Measurements from ENCODE around the gene SCYGR1. TPM values are rescaled to one million over a fixed set of nuclear protein-coding genes. Genes with fewer than 3 reads are reported as not detected.
"Not testable (repeated sequence)": the region's sequence is repeated elsewhere in the genome, so short reads cannot be mapped to it uniquely, and the experiment has no call there.

SCYGR1 gene
- polyA plus RNA-seq (2013, experiment 1 of 2; ENCODE audit: insufficient read length): not detected
- not detected for polyA plus RNA-seq (2013, experiment 2 of 2; ENCODE audit: insufficient read length)

- DNase-seq: not testable (repeated sequence)
Measured at GRCh38 chr2:227387583-227387982, at the start of gene SCYGR1. Gene SCYGR1 (minus strand): TSS chr2:227387949. CDS start chr2:227387949, 0 bp downstream.

GRCh38 chr2:227436436-227437174 lies 48.9 kb upstream of the SCYGR1 start:
- DNase-seq: no peak

DNA sequence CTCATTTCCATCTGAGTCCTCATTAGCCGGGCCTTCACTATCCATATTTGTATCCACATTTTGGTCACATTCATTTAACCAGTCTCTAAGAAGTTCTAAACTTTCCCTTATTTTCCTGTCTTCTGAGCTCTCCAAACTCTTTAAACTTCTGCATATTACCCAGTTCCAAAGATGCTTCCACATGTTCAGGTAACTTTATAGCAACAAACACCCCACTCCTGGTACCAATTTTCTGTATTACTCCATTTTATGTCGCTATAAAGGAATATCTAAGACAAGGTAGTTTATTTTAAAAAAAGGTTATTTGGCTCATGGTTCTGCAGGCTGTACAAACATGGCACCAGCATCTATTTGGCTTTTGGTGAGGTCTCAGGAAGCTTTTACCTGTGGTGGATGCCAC lies 45.4 kb upstream of the SCYGR1 start:
- no peak for DNase-seq

- no peak for DNase-seq
Measured at GRCh38 chr2:227430639-227431038, 42.9 kb upstream of the SCYGR1 start.

- no peak for DNase-seq
Measured at GRCh38 chr2:227428731-227429285, 41.1 kb upstream of the SCYGR1 start.

DNA sequence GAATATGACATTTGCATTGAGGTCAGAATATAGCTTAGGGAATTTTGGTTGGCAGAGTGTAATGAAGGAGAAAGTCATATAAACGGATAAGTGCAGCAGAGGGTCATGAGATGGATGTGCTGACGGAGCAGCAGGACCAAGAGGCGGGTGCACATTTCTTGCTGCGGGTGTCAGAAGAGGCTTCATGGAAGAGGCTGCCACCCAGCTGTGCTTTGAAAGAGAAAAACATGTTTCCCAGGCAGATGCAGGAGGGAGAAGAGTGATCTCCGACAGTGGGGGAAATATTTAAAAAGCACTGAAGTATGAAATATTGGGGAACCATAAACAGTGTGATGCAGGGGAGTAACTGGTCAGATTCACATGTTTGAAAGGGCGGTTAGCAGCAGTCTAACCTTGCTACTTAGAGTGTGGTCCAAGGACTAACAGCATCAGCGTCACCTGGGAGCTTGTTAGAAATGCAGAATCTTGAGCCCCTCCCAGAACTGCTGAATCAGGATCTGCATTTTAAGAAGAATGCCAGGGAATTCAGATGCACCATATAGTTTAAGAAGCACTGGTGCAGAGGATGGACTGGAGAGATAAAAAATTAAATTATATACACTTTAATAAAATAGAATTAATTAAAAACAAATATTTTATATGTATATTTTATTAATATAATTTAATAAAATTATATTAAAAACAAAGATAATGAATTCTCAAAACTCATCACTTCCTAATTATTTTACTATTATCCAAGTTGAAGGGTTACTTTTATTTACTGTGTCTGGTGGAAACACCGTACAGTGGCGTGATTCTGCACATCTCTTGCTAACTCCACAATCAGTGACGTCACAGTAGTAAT lies 36.1 kb upstream of the SCYGR1 start:
- no peak for DNase-seq

GRCh38 chr2:227420087-227421052 lies 32.6 kb upstream of the SCYGR1 start:
- DNase-seq: no peak

- no peak for DNase-seq
Measured at GRCh38 chr2:227416701-227417100, 29.0 kb upstream of the SCYGR1 start.

DNA sequence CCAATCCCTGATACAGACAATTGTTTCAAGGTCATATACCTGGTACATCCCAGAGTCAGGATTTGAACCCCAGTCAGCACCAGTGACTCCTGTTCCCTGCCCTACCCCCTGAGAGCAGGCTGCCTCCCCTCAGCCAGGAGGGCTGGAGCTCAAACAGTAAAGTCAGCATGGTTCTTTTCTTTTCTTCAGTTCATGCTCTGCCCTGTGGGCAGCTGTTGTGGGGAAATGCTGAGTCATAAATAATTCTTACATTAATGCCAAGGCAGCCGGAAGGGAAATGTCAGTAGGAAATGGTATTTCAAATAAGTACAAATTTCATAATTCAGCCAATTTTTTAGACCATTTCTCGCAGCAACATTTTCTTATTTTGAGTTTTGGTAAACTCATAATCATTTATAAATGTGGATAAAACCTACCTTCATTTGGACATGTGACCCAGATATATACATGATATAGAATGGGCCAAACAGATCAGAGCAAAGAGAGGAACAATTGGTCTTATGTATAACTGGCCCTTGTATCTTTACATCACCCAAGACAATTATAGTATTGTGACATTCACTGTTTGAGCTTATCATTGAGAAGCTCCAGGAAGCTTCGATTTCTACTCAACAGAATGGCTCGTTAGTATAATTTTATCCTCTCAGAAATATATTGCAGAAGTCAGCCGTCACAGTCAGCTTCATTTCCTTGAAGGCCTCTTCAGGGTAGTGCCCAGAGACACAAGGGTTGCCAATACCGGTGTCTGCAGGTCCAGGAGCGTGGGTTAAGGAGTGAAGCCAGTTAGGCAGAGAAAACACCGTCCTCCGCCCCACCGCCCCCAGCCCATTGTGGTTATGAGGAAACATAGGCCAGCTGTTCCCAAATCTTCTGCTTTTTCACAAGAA lies 28.0 kb upstream of the SCYGR1 start:
- DNase-seq: peak; percentile 43

GRCh38 chr2:227414846-227415245 lies 27.1 kb upstream of the SCYGR1 start:
- peak; percentile 23 for DNase-seq

- no peak for DNase-seq
Measured at GRCh38 chr2:227413371-227413770, 25.6 kb upstream of the SCYGR1 start.

- DNase-seq: no peak
Measured at GRCh38 chr2:227412877-227413276, 25.1 kb upstream of the SCYGR1 start.

- peak; percentile 54 for DNase-seq
Measured at GRCh38 chr2:227411990-227412350, 24.2 kb upstream of the SCYGR1 start.

GRCh38 chr2:227411320-227411989 lies 23.7 kb upstream of the SCYGR1 start:
- peak; percentile 40 for DNase-seq

- DNase-seq: no peak
Measured at GRCh38 chr2:227410191-227410590, 22.4 kb upstream of the SCYGR1 start.

- no peak for DNase-seq
Measured at GRCh38 chr2:227407591-227408151, 19.9 kb upstream of the SCYGR1 start.

- peak; percentile 98 for DNase-seq
Measured at GRCh38 chr2:227406177-227407031, 18.7 kb upstream of the SCYGR1 start.

- no peak for DNase-seq
Measured at GRCh38 chr2:227404585-227405271, 17.0 kb upstream of the SCYGR1 start.
